Raji (cell line): Measurements from ENCODE around the gene CLCA1.

Experiments
- POLR2A ChIP-seq: IDR thresholded peaks from 2 replicates; pipeline ENCODE4 v1.6.1; 2011; ENCODE audit warnings: low read depth, low read length, control low read depth; ENCODE audit not compliant: insufficient read depth

Gene CLCA1, protein sequence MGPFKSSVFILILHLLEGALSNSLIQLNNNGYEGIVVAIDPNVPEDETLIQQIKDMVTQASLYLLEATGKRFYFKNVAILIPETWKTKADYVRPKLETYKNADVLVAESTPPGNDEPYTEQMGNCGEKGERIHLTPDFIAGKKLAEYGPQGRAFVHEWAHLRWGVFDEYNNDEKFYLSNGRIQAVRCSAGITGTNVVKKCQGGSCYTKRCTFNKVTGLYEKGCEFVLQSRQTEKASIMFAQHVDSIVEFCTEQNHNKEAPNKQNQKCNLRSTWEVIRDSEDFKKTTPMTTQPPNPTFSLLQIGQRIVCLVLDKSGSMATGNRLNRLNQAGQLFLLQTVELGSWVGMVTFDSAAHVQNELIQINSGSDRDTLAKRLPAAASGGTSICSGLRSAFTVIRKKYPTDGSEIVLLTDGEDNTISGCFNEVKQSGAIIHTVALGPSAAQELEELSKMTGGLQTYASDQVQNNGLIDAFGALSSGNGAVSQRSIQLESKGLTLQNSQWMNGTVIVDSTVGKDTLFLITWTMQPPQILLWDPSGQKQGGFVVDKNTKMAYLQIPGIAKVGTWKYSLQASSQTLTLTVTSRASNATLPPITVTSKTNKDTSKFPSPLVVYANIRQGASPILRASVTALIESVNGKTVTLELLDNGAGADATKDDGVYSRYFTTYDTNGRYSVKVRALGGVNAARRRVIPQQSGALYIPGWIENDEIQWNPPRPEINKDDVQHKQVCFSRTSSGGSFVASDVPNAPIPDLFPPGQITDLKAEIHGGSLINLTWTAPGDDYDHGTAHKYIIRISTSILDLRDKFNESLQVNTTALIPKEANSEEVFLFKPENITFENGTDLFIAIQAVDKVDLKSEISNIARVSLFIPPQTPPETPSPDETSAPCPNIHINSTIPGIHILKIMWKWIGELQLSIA

DNA sequence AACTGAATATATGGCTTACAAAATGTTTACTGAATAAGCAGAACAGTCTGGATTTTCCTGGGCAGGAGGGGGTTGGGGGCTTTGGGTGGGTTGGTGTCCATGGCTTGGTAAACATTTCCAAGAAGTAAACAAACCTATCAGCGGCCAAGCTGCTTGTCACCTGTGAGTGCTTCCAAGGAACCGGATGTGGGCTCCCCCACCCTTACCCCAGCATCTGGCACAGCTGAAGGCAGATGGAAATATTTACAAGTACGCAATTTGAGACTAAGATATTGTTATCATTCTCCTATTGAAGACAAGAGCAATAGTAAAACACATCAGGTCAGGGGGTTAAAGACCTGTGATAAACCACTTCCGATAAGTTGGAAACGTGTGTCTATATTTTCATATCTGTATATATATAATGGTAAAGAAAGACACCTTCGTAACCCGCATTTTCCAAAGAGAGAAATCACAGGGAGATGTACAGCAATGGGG, at the start of gene CLCA1:
Gene CLCA1 (plus strand): TSS at position 427 of the 477 bp plus-strand sequence. CDS start 45 bp downstream, at position 472.
- TF ChIP-seq POLR2A, result no peak

GRCh38 chr1:86419277-86419903, 49.3 kb upstream of the CLCA1 start:
- no peak for TF ChIP-seq POLR2A

DNA sequence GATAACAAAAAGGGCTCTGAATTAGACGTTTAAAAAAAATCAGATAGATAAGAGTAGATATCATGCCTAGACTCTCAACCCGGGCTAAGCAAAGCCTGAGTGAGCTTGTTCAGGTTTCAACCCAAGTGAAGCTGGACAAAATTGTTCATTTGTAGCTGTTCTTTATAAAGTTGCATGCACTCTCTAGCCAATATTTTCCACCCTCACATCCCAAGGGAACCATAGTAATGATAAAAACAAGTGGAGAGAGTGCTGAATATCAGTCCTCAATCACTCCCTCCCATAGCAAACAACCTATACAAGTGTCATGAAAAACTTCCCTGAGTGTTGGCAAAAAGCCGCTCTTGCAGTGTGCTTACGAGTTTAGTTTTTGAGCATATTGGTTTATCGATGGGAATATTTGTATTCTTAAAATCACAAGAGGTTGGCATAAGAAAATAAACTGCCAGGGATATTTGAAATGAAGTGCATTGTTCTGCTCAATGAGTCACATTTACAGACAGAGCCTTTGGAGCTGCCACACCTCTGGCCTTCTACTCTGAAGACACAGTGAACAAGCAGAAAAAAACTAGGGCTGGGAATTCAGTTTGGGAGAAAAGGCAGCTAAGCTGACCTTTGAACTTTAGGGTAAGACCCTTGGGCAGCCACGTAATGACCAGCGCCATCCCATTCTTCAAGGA, 47.0 kb upstream of the CLCA1 start:
- TF ChIP-seq POLR2A, result no peak

GRCh38 chr1:86423473-86423872, 45.3 kb upstream of the CLCA1 start:
- TF ChIP-seq POLR2A, result no peak

DNA sequence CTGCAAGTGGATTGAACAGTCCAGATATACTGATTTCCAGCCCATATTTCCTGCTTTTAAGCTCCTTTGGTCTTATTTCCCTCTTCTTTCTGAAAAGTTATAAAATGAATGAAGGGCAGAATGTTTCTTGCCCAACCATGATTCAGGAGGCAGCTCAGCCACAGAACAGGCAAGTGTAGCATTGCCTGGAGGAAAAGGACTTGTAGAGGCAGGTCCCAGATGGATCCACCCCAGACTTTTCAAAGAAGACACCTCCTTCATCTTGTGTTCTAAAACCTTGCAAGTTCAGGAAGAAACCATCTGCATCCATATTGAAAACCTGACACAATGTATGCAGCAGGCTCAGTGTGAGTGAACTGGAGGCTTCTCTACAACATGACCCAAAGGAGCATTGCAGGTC, 44.9 kb upstream of the CLCA1 start, which contains the start of gene CLCA2:
Gene CLCA2 (plus strand): TSS at position 299 of the 400 bp plus-strand sequence. CDS start 77 bp downstream, at position 376.
- no peak for TF ChIP-seq POLR2A

DNA sequence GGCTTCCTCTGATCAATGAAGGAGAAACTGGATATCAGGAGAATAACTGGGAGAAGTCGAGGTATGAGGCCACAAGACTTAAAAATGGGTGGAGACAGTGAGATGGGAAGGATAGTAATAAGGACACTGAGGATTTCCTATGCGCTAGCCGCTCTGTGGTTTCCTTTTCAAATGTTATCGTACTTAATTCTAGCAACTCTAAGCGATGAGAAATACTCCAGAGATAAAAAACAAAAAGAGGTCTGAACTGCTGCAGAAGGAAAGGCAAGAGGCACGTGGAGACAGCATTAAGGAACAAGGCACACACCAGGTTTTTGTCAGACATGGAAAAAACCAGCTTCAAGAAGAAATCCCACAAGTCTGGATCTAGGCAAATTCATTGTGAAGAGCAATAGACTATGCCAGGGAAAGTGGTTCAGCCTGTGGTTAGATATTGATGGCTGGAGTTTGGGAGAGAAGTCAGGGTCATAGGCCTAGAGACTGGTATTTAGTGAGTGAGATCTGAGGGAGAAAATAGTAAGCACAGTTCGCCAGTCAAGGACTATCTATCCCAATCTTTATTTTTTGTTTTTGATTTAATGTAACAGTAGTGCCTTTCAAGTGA, 39.5 kb upstream of the CLCA1 start:
- no peak for TF ChIP-seq POLR2A

- TF ChIP-seq POLR2A, result no peak
Measured at GRCh38 chr1:86429835-86430234, 38.9 kb upstream of the CLCA1 start.

DNA sequence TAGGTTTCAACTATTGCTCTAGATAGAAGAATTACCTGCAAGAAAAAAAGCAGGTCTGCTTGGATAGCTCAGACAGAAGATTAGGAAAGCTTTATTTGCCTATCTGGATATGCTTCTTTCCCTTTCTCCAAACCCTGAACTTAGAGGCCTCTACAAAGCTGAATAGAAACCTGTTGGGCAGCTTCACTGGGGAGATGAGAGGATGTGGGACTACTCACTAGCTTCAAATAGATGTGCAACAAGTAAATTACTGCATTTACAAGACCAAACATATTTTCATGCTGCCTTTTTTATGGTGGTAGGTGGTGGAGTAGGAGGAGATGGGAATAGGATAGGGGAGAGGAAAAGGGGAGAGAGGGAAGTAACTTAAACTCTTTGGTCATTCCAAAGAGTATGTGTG, 38.4 kb upstream of the CLCA1 start:
- no peak for TF ChIP-seq POLR2A

DNA sequence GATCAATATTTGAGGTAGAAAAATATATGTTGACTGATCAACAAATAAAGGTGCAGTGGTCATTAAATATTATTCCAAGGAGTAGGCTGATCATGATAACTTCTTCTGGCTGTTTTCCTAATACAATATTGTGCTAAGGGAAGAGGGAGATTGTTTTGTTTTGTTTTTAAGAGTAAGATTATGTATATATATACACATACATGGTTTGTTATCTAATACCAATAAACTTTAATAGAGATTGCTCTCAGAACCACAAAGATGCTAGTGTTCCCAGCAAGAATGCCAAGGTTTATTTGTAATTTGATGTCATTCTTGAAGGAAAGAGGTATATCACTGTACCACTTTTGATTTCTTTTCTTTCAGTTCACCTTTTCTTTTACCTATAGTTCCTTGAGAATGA, 34.7 kb upstream of the CLCA1 start:
- TF ChIP-seq POLR2A, result no peak

DNA sequence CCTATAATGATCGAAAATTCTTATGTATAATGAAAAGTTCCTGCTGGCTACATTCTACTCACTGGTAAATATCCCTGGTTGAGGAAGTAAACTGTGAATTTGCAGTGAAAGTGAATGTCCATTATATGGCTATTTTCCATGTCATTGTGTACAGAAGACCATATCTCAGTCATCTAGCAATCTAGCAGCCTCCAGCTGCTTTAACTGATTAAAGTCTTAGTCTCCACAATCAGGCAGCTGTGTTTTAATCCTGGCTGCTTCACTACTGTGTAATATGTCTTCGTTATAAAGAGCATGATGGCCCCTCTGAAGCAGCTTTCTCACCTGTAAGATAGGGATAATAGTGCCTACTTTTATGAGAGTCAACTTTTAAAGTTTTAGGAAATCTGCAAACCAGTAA, 33.4 kb upstream of the CLCA1 start:
- TF ChIP-seq POLR2A, result no peak

GRCh38 chr1:86436041-86436440, 32.7 kb upstream of the CLCA1 start:
- TF ChIP-seq POLR2A, result no peak

DNA sequence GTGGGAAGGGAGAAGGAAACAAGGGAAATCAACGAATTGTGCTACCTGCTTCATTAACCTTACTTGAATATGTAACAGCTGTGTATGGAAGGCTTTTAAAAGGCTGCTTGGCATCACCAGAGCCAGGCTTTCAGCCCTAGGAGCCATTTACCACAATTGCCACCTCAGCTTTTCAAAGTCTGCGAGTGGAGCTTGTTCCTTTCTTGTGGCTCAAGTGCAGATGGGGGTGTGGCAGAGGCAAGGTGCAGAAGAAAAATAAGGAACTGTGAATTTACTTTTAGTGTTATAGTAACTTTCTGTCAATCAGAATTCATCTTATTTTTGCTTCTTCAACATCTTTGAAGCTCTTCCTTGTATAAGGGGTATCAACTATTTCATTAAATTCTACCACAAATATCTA, 27.1 kb upstream of the CLCA1 start:
- TF ChIP-seq POLR2A, result no peak

GRCh38 chr1:86441997-86442396, 26.7 kb upstream of the CLCA1 start:
- TF ChIP-seq POLR2A, result no peak

DNA sequence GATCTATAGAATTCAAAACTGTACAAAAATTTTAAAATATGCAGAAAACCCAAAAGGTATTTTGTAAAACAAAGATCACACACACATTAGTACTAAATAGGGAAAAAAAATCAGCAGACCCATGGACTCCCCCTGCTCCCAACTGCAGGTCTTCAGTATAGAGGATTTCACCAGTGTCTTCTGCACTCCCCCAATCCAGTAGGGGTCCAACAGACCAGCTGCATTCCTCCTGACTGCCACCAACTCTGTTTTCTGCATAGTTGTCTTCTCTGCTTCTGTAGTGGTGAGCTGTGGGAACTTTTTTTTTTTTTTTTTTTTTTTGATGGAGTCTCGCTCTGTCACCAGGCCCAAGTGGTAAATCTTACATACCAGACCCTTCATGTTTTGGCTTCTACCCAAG, 22.8 kb upstream of the CLCA1 start:
- TF ChIP-seq POLR2A, result no peak

- no peak for TF ChIP-seq POLR2A
Measured at GRCh38 chr1:86447198-86447790, 21.4 kb upstream of the CLCA1 start.

DNA sequence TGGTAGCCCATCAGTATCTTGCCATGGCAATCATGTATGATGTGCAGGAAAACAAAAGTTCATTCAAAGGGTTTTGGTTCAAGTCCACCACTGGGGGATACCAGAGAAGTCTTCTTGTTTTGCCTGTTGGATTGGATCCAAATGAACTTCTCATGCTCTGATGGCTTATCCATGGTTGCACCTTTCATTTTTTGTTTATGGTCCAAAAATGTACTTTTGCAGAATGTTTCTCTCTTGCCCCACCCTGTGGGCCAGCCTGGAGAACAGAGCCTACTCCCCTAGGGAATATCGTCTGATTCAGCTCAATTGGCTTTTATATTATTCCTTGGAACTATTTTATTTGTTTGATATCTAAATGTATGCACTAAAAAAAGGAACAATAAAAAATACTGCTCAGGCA, 20.1 kb upstream of the CLCA1 start:
- no peak for TF ChIP-seq POLR2A
